Mesenchymal stem cell (in vitro differentiated cells and primary cell): ENCODE results near the gene ASCL3.
"Not testable (repeated sequence)": the region's sequence is repeated elsewhere in the genome, so short reads cannot be mapped to it uniquely, and the experiment has no call there.

Experiments used
- DNase-seq: peaks from one replicate; pipeline ENCODE4 v3.0.0-alpha.2; 2013
- H2AFZ ChIP-seq: one replicate; pipeline ENCODE4 v1.6.1; 2013; ENCODE audit warnings: low read depth, mild to moderate bottlenecking, control low read depth, inconsistent platforms, low read length, moderate library complexity
- H2AK5ac ChIP-seq: 2 replicates; pipeline ENCODE4 v1.6.1; 2013; ENCODE audit warnings: low read length, moderate library complexity, mild to moderate bottlenecking, inconsistent platforms; ENCODE audit not compliant: severe bottlenecking
- H2BK120ac ChIP-seq: one replicate; pipeline ENCODE4 v1.6.1; 2013; ENCODE audit warnings: low read depth, mild to moderate bottlenecking, inconsistent platforms, low read length, moderate library complexity
- H2BK12ac ChIP-seq, 2 experiments: one replicate each; pipeline ENCODE4 v1.6.1; 2013; ENCODE audit warnings: inconsistent platforms in 2 of 2, low read length in 2 of 2, mild to moderate bottlenecking in 2 of 2, moderate library complexity in 2 of 2, control low read depth in 1 of 2
- H2BK15ac ChIP-seq: one replicate; pipeline ENCODE4 v1.6.1; 2013; ENCODE audit warnings: mild to moderate bottlenecking, low read depth, inconsistent platforms; ENCODE audit not compliant: poor library complexity, severe bottlenecking
- H2BK5ac ChIP-seq: 2 replicates; pipeline ENCODE4 v1.6.1; 2013; ENCODE audit warnings: low read depth, mild to moderate bottlenecking, low read length, control low read depth, inconsistent platforms; ENCODE audit not compliant: poor library complexity, severe bottlenecking
- H3K14ac ChIP-seq, 2 experiments: one replicate each; pipeline ENCODE4 v1.6.1; 2013; ENCODE audit warnings: inconsistent platforms in 2 of 2, low read length in 2 of 2, control low read depth in 1 of 2, mild to moderate bottlenecking in 1 of 2, moderate library complexity in 1 of 2
- H3K18ac ChIP-seq, 2 experiments: one replicate each; pipeline ENCODE4 v1.6.1; 2013; ENCODE audit warnings: inconsistent platforms in 2 of 2, low read length in 2 of 2, control low read depth in 1 of 2, low read depth in 1 of 2, mild to moderate bottlenecking in 1 of 2
- H3K23ac ChIP-seq, 2 experiments: one replicate each; pipeline ENCODE4 v1.6.1; 2013; ENCODE audit warnings: inconsistent platforms in 2 of 2, low read length in 2 of 2, mild to moderate bottlenecking in 2 of 2, moderate library complexity in 2 of 2, control low read depth in 1 of 2
- H3K27ac ChIP-seq: 2 replicates; pipeline ENCODE4 v1.5.1; 2013; ENCODE audit warnings: mild to moderate bottlenecking, moderate library complexity, low read length, control low read depth, inconsistent platforms; ENCODE audit not compliant: poor library complexity, severe bottlenecking
- H3K27me3 ChIP-seq, 2 experiments: 2 replicates each; pipeline versions ENCODE4 v1.6.1 to v1.7.0; 2013; ENCODE audit warnings: low read length in 2 of 2, mild to moderate bottlenecking in 2 of 2, moderate library complexity in 2 of 2, control low read depth in 1 of 2, inconsistent platforms in 1 of 2; ENCODE audit not compliant: control insufficient read depth in 1 of 2, insufficient read depth in 1 of 2
- H3K36me3 ChIP-seq, 2 experiments: 2 replicates each; pipeline versions ENCODE4 v1.6.1 to v1.7.0; 2013; ENCODE audit warnings: low read length in 2 of 2, control low read depth in 1 of 2, inconsistent platforms in 1 of 2, low read depth in 1 of 2, mild to moderate bottlenecking in 1 of 2; ENCODE audit not compliant: insufficient read depth in 2 of 2, control insufficient read depth in 1 of 2
- H3K4ac ChIP-seq, 2 experiments: one replicate each; pipeline ENCODE4 v1.6.1; 2013; ENCODE audit warnings: inconsistent platforms in 2 of 2, low read length in 2 of 2, mild to moderate bottlenecking in 2 of 2, moderate library complexity in 2 of 2, control low read depth in 1 of 2, low read depth in 1 of 2
- H3K4me1 ChIP-seq: 2 replicates; pipeline ENCODE4 v1.6.1; 2013; ENCODE audit warnings: low read depth, low read length, control low read depth; ENCODE audit not compliant: control insufficient read depth, insufficient read depth
- H3K4me2 ChIP-seq: 2 replicates; pipeline ENCODE4 v1.6.1; 2013; ENCODE audit warnings: low read length, mild to moderate bottlenecking, inconsistent platforms; ENCODE audit not compliant: poor library complexity, severe bottlenecking
- H3K4me3 ChIP-seq, 2 experiments: 2 replicates each; pipeline versions ENCODE4 v1.5.1 to v1.7.0; 2013; ENCODE audit warnings: low read length in 2 of 2, mild to moderate bottlenecking in 2 of 2, control low read depth in 1 of 2, low read depth in 1 of 2; ENCODE audit not compliant: insufficient read depth in 1 of 2
- H3K79me1 ChIP-seq: replicated peaks from 2 replicates; pipeline ENCODE4 v1.6.1; 2013; ENCODE audit warnings: mild to moderate bottlenecking, control low read depth, low read length, inconsistent platforms; ENCODE audit not compliant: poor library complexity, severe bottlenecking
- H3K9ac ChIP-seq: 2 replicates; pipeline ENCODE4 v1.7.0; 2013; ENCODE audit warnings: mild to moderate bottlenecking, low read length, moderate library complexity
- H3K9me3 ChIP-seq: 2 replicates; pipeline ENCODE4 v1.7.0; 2013; ENCODE audit warnings: mild to moderate bottlenecking, low read length; ENCODE audit not compliant: control insufficient read depth
- H4K8ac ChIP-seq: one replicate; pipeline ENCODE4 v1.6.1; 2013; ENCODE audit warnings: inconsistent platforms, mild to moderate bottlenecking, low read length, moderate library complexity
- H4K91ac ChIP-seq: one replicate; pipeline ENCODE4 v1.6.1; 2013; ENCODE audit warnings: mild to moderate bottlenecking, low read length, inconsistent platforms
- WGBS: methylation state at CpG from one replicate; pipeline ENCODE4 v1.1.7; 2013; ENCODE audit warnings: mixed read lengths; 5-methylcytosine and 5-hydroxymethylcytosine counted together

The ASCL3 gene

DNA sequence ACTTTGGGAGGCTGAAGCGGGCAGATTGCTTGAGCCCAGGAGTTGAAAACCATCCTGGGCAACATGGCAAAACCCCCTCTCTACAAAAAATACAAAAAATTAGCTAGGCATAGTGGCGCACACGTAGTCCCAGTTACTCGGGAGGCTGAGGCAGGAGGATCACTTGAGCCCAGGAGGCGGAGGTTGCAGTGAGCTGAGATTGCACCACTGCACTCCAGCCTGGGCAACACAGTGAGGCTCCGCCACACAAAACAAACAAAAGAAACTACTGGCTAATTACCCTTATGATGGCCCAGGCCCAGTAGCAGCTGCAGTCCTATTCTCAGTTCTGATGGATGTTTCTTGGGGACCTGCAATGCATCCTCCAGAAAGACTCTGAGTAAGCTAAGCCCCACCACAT, 44.0 kb upstream of the ASCL3 start:
- not testable (repeated sequence) for H3K4ac ChIP-seq, H3K27ac ChIP-seq, H3K4me2 ChIP-seq, H3K14ac ChIP-seq, H3K4me3 ChIP-seq, H3K27me3 ChIP-seq, H4K8ac ChIP-seq, H2AFZ ChIP-seq, H3K9me3 ChIP-seq, H3K4me1 ChIP-seq, H3K23ac ChIP-seq, DNase-seq, H2BK5ac ChIP-seq, H2BK12ac ChIP-seq, H2BK120ac ChIP-seq, H4K91ac ChIP-seq, H2AK5ac ChIP-seq, H3K79me1 ChIP-seq, H2BK15ac ChIP-seq, H3K9ac ChIP-seq, H3K18ac ChIP-seq
- H3K36me3 ChIP-seq, result peaks cover 0 to 18% of the 10 kb centered on the region in 2 experiments
- 88% methylated on average over 6 of the region's 6 CpGs for WGBS

DNA sequence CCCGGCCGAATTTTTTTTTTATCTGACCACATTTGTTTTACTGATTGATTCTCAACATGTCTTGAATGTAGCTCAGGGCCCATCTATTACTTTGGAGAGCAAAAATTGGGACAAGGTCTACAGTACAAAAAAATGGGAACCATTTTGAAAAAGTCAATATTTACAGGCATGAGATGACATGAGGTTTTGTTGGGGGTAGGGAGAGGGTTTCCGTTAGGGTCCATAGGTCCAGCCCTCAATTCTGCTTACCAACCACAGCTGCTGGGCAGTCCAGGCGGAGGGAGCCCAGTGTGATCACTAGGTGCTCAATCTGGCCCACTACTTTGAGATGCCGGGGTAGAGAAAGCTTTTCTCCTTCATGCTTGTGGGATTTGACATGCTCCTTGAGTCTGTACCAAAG, 42.6 kb upstream of the ASCL3 start:
- WGBS, result 100% methylated on average over 3 of the region's 5 CpGs
- H2BK120ac ChIP-seq, result no peak overlapping the region

DNA sequence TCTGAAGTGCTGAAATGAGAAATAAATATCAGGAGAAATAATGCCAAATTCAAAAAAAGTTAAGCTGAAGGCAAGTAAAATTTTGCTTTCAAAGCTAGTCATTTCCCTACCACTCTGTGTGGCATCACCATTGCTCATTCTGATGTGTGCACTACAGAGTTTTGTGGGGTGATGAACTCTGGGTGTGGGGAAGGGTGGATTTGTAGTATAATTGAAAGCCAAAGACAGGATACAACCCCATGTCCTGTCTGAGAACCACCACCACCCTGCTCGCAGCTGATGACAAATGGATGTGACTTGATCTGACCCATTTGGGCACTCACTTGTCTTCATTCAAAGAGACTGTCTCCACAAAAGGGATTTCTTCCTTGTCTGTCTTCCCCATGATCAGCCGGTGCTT, 40.7 kb upstream of the ASCL3 start:
- Histone ChIP-seq H3K18ac (no peak overlapping the region), H2BK120ac (no peak overlapping the region), H3K14ac (no peak overlapping the region), H3K4me1 (no peaks in the 10 kb centered on the region), H3K4ac (no peak overlapping the region), H2BK12ac (no peak overlapping the region), H3K23ac (no peak overlapping the region), H4K8ac (no peak overlapping the region), H3K4me2 (no peak overlapping the region), H2AFZ (no peak overlapping the region), H3K27ac (no peak overlapping the region), H2BK15ac (no peak overlapping the region), H3K79me1 (no peaks in the 10 kb centered on the region), H3K36me3 (peaks cover 0 to 22% of the 10 kb centered on the region in 2 experiments), H3K9me3 (no peaks in the 10 kb centered on the region), H3K27me3 (no peaks in the 10 kb centered on the region), H3K4me3 (no peak overlapping the region), H2AK5ac (no peak overlapping the region), H2BK5ac (no peak overlapping the region), H4K91ac (no peak overlapping the region), H3K9ac (no peak overlapping the region)
- no peak for DNase-seq
- WGBS, result 93% methylated on average over 2 of the region's 2 CpGs

More for the DNA sequence above, 42.6 kb upstream of the ASCL3 start:
- no peaks in the 10 kb centered on the region for H3K9me3 ChIP-seq
- H3K79me1 ChIP-seq, result no peaks in the 10 kb centered on the region
- H3K18ac ChIP-seq, result no peak overlapping the region
- no peaks in the 10 kb centered on the region for H3K27me3 ChIP-seq
- no peak overlapping the region for H2BK15ac ChIP-seq
- H2AFZ ChIP-seq, result no peak overlapping the region
- no peaks in the 10 kb centered on the region for H3K4me1 ChIP-seq
- no peak overlapping the region for H3K4ac ChIP-seq
- no peak overlapping the region for H3K14ac ChIP-seq
- H2BK5ac ChIP-seq, result no peak overlapping the region
- DNase-seq, result no peak
- no peak overlapping the region for H2AK5ac ChIP-seq
- H3K36me3 ChIP-seq, result peaks cover 0 to 22% of the 10 kb centered on the region in 2 experiments
- H4K8ac ChIP-seq, result no peak overlapping the region
- H3K4me3 ChIP-seq, result no peak overlapping the region
- H2BK12ac ChIP-seq, result no peak overlapping the region
- H3K23ac ChIP-seq, result no peak overlapping the region
- no peak overlapping the region for H3K27ac ChIP-seq
- H3K9ac ChIP-seq, result no peak overlapping the region
- no peak overlapping the region for H3K4me2 ChIP-seq
- no peak overlapping the region for H4K91ac ChIP-seq

- no peak overlapping the region for H3K9ac ChIP-seq
- DNase-seq, result no peak
- no peak overlapping the region for H3K4me2 ChIP-seq
- H2BK120ac ChIP-seq, result no peak overlapping the region
- no peak overlapping the region for H2BK15ac ChIP-seq
- no peak overlapping the region for H3K4ac ChIP-seq
- H4K8ac ChIP-seq, result no peak overlapping the region
- H3K79me1 ChIP-seq, result no peaks in the 10 kb centered on the region
- peaks cover 0 to 22% of the 10 kb centered on the region in 2 experiments for H3K36me3 ChIP-seq
- H2BK5ac ChIP-seq, result no peak overlapping the region
- 72% methylated on average over 2 of the region's 3 CpGs for WGBS
- H3K14ac ChIP-seq, result no peak overlapping the region
- H3K4me1 ChIP-seq, result no peaks in the 10 kb centered on the region
- no peaks in the 10 kb centered on the region for H3K9me3 ChIP-seq
- H3K18ac ChIP-seq, result no peak overlapping the region
- H2BK12ac ChIP-seq, result no peak overlapping the region
- H3K23ac ChIP-seq, result no peak overlapping the region
- no peak overlapping the region for H4K91ac ChIP-seq
- no peak overlapping the region for H2AFZ ChIP-seq
- no peak overlapping the region for H2AK5ac ChIP-seq
- no peak overlapping the region for H3K4me3 ChIP-seq
- no peaks in the 10 kb centered on the region for H3K27me3 ChIP-seq
- H3K27ac ChIP-seq, result no peak overlapping the region
Measured at GRCh38 chr11:8980485-8980884, 37.7 kb upstream of the ASCL3 start.
